PC-9 (cell line): ENCODE measurements around the gene SHCBP1L. TPM values are rescaled to one million over a fixed set of nuclear protein-coding genes. Genes with fewer than 3 reads are reported as not detected.

Source experiments
- BruUV-seq: library from RNA; stranded (reverse); fragments of 400-500 nt; replicated peaks from 2 replicates; lab custom pipeline; 2021; lab: Mats Ljungman, UMichigan
- CTCF ChIA-PET: fragments of 300-600 bp; sonication (Branson Sonifier 250); formaldehyde crosslinking; loops from one replicate; lab custom pipeline; 2022; ENCODE audit warnings: antibody characterized with exemption; lab: Charles Lee
- POLR2A ChIA-PET: fragments of 300-600 bp; sonication (Branson Sonifier 250); formaldehyde crosslinking; loops from one replicate; lab custom pipeline; 2022; ENCODE audit warnings: antibody characterized with exemption; ENCODE audit not compliant: unreplicated experiment; lab: Charles Lee
- DNase-seq, 2 experiments: peaks; one replicate each; pipeline versions ENCODE4 v3.0.0 to v3.0.0-alpha.2; 2015 to 2022; ENCODE audit warnings: mixed read lengths in 1 of 2
- H2AFZ ChIP-seq: fragments of 200-600 bp; sonication (generic); 2 replicates; pipeline ENCODE4 v1.8.1; 2017; ENCODE audit warnings: antibody characterized with exemption
- H3F3A ChIP-seq: fragments of 200-600 bp; sonication (generic); 2 replicates; pipeline ENCODE4 v1.8.1; 2017; ENCODE audit warnings: antibody characterized with exemption, mild to moderate bottlenecking, low read depth; ENCODE audit not compliant: insufficient read depth
- H3K27ac ChIP-seq: fragments of 200-600 bp; sonication (generic); 2 replicates; pipeline ENCODE4 v1.6.1; 2016; ENCODE audit warnings: mixed run types
- H3K27me3 ChIP-seq: fragments of 200-600 bp; sonication (generic); 2 replicates; pipeline ENCODE4 v1.6.1; 2016; ENCODE audit warnings: low read depth, mixed run types; ENCODE audit not compliant: insufficient read depth
- H3K36me3 ChIP-seq: fragments of 200-600 bp; sonication (generic); 2 replicates; pipeline ENCODE4 v1.6.1; 2016; ENCODE audit warnings: low read depth, mixed run types
- H3K4me1 ChIP-seq: fragments of 200-600 bp; sonication (generic); replicated peaks from 2 replicates; pipeline ENCODE4 v1.6.1; 2016; ENCODE audit warnings: mixed run types; ENCODE audit not compliant: insufficient read depth
- H3K4me2 ChIP-seq: fragments of 200-600 bp; sonication (generic); 2 replicates; pipeline ENCODE4 v1.6.1; 2017; ENCODE audit warnings: mixed run types
- H3K4me3 ChIP-seq: fragments of 200-600 bp; sonication (generic); 2 replicates; pipeline ENCODE4 v1.6.1; 2016; ENCODE audit warnings: mixed run types
- H3K79me2 ChIP-seq: fragments of 200-600 bp; sonication (generic); 2 replicates; pipeline ENCODE4 v1.6.1; 2017; ENCODE audit warnings: low read depth, mixed run types
- H3K9me2 ChIP-seq: fragments of 200-600 bp; sonication (generic); 2 replicates; pipeline ENCODE4 v1.8.1; 2017; ENCODE audit warnings: mild to moderate bottlenecking; ENCODE audit not compliant: insufficient read depth
- H3K9me3 ChIP-seq: fragments of 200-600 bp; sonication (generic); 2 replicates; pipeline ENCODE4 v1.8.1; 2016; ENCODE audit warnings: low read depth; ENCODE audit not compliant: insufficient read depth
- H4K20me1 ChIP-seq: fragments of 200-600 bp; sonication (generic); 2 replicates; pipeline ENCODE4 v1.8.1; 2017; ENCODE audit not compliant: insufficient read depth
- CTCF ChIP-seq: fragments of 200-600 bp; sonication (generic); conservative IDR thresholded peaks from 2 replicates; pipeline ENCODE4 v1.6.1; 2017; ENCODE audit warnings: mixed run types, antibody characterized with exemption, mild to moderate bottlenecking, moderate library complexity
- EZH2 ChIP-seq: fragments of 200-600 bp; sonication (generic); IDR thresholded peaks from 2 replicates; pipeline ENCODE4 v1.8.0; 2017; ENCODE audit warnings: antibody characterized with exemption, low read depth
- intact Hi-C: fragments of 100-400 bp; cut with micrococcal nuclease; formaldehyde crosslinking; loops from one replicate; pipeline ENCODE4 v1.10.0; 2022; ENCODE audit not compliant: unreplicated experiment
- total RNA-seq: library from RNA; stranded (reverse); gene quantifications from 2 replicates; pipeline ENCODE4 v1.2.3, GENCODE V29; 2021

The SHCBP1L gene
- total RNA-seq, 1 experiment from 2014 or later, result not detected

GRCh38 chr1:182998482-182998881 lies 45.5 kb upstream of the SHCBP1L start:
- POLR2A ChIA-PET, result interaction anchor here (0.7 kb wide), 1 partner anchor 10 kb away, joined by 3 read pairs; no protein-coding TSS in a partner anchor

GRCh38 chr1:182996816-182997215 lies 43.9 kb upstream of the SHCBP1L start:
- no peak for TF ChIP-seq CTCF
- no peak for TF ChIP-seq EZH2
- H3K9me2 ChIP-seq, result no peaks in the 10 kb centered on the region; the same call in 1 of the 2 replicates
- POLR2A ChIA-PET, result no interaction called here
- no peaks in the 10 kb centered on the region for H3K27me3 ChIP-seq
- no peaks in the 10 kb centered on the region for H3K9me3 ChIP-seq
- H3K4me3 ChIP-seq, result no peak overlapping the region
- no peak for DNase-seq
- no peak overlapping the region for H3K27ac ChIP-seq
- no peak overlapping the region for H2AFZ ChIP-seq
- H4K20me1 ChIP-seq, result no peaks in the 10 kb centered on the region
- CTCF ChIA-PET, result no interaction called here
- intact Hi-C loops, result no loop called here
- no peaks in the 10 kb centered on the region for H3K79me2 ChIP-seq
- no peaks in the 10 kb centered on the region for H3K36me3 ChIP-seq
- H3K4me1 ChIP-seq, result no peaks in the 10 kb centered on the region
- no peaks in the 10 kb centered on the region for H3F3A ChIP-seq
- no TSS peak for BruUV-seq
- H3K4me2 ChIP-seq, result no peak overlapping the region

More at GRCh38 chr1:182998482-182998881, 45.5 kb upstream of the SHCBP1L start:
- Histone ChIP-seq H3K4me2 (no peak overlapping the region), H3K9me2 (no peaks in the 10 kb centered on the region; the same call in 1 of the 2 replicates), H3K27me3 (no peaks in the 10 kb centered on the region), H4K20me1 (no peaks in the 10 kb centered on the region), H3K36me3 (no peaks in the 10 kb centered on the region), H3K4me1 (0 out of 2 replicates have a peak, but pooled peaks cover 8% of the 10 kb centered on the region), H3K27ac (no peak overlapping the region), H3F3A (no peaks in the 10 kb centered on the region), H3K79me2 (no peaks in the 10 kb centered on the region), H3K9me3 (no peaks in the 10 kb centered on the region), H2AFZ (no peak overlapping the region), H3K4me3 (no peak overlapping the region)
- no peak for DNase-seq
- no TSS peak for BruUV-seq
- no peak for TF ChIP-seq CTCF
- no peak for TF ChIP-seq EZH2
- intact Hi-C loops, result no loop called here
- CTCF ChIA-PET, result no interaction called here

GRCh38 chr1:182995894-182996293 lies 42.9 kb upstream of the SHCBP1L start:
- Histone ChIP-seq H3K27me3 (no peaks in the 10 kb centered on the region), H3K79me2 (no peaks in the 10 kb centered on the region), H3K4me3 (no peak overlapping the region), H3K9me3 (no peaks in the 10 kb centered on the region), H3K9me2 (no peaks in the 10 kb centered on the region; the same call in 1 of the 2 replicates), H3K4me2 (no peak overlapping the region), H2AFZ (no peak overlapping the region), H3F3A (no peaks in the 10 kb centered on the region), H4K20me1 (no peaks in the 10 kb centered on the region), H3K27ac (no peak overlapping the region), H3K36me3 (no peaks in the 10 kb centered on the region), H3K4me1 (no peaks in the 10 kb centered on the region)
- no peak for TF ChIP-seq EZH2
- no peak for TF ChIP-seq CTCF
- CTCF ChIA-PET, result no interaction called here
- POLR2A ChIA-PET, result no interaction called here
- no peak for DNase-seq
- intact Hi-C loops, result no loop called here
- BruUV-seq, result no TSS peak
